Esophagus muscularis mucosa (tissue), 3 donors: Measurements from ENCODE around the gene POPDC3.

Source experiments
- POLR2A ChIP-seq: fragments of 450-650 bp; IDR thresholded peaks from one replicate; pipeline ENCODE4 v1.6.1; 2017; ENCODE audit warnings: antibody characterized with exemption, moderate library complexity, mild to moderate bottlenecking, low read depth
- TF ChIP-seq, protein P1 (sequence below), 3 experiments: fragments of 200-600 bp in 2 of 3; fragments of 450-650 bp in 1 of 3; sonication (generic) in 2 of 3; IDR thresholded peaks; one replicate each; pipeline ENCODE4 v1.5.1; 2017 to 2019; ENCODE audit warnings: antibody characterized with exemption in 3 of 3, mild to moderate bottlenecking in 2 of 3, moderate library complexity in 1 of 3

DNA sequence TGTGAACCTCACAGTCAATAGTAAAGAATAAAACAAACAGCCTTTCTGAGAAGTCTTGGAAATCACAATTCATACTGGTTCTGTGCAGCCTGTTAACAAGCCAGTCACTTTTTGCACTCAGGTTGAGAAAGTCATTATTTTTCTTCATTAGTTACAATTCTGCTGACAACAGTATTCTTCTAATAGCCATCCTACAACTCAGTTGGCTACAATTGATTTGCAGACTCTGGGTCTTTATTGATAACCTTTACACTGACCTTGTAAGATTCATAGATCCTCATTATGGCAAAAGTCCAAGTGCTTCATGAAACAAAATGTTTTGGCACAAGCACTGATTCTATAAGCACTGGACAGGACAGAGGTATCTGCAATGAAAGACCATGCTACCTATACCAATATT, 34.9 kb upstream of the POPDC3 start:
- TF ChIP-seq, protein P1, sequence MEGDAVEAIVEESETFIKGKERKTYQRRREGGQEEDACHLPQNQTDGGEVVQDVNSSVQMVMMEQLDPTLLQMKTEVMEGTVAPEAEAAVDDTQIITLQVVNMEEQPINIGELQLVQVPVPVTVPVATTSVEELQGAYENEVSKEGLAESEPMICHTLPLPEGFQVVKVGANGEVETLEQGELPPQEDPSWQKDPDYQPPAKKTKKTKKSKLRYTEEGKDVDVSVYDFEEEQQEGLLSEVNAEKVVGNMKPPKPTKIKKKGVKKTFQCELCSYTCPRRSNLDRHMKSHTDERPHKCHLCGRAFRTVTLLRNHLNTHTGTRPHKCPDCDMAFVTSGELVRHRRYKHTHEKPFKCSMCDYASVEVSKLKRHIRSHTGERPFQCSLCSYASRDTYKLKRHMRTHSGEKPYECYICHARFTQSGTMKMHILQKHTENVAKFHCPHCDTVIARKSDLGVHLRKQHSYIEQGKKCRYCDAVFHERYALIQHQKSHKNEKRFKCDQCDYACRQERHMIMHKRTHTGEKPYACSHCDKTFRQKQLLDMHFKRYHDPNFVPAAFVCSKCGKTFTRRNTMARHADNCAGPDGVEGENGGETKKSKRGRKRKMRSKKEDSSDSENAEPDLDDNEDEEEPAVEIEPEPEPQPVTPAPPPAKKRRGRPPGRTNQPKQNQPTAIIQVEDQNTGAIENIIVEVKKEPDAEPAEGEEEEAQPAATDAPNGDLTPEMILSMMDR (IDR thresholded peaks at IDR 0.05) = no peak
- TF ChIP-seq POLR2A = no peak
